ENCODE results near the gene SLAMF7.
"Not testable (repeated sequence)": the region's sequence is repeated elsewhere in the genome, so short reads cannot be mapped to it uniquely, and the experiment has no call there.

The SLAMF7 gene, protein sequence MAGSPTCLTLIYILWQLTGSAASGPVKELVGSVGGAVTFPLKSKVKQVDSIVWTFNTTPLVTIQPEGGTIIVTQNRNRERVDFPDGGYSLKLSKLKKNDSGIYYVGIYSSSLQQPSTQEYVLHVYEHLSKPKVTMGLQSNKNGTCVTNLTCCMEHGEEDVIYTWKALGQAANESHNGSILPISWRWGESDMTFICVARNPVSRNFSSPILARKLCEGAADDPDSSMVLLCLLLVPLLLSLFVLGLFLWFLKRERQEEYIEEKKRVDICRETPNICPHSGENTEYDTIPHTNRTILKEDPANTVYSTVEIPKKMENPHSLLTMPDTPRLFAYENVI

DNA sequence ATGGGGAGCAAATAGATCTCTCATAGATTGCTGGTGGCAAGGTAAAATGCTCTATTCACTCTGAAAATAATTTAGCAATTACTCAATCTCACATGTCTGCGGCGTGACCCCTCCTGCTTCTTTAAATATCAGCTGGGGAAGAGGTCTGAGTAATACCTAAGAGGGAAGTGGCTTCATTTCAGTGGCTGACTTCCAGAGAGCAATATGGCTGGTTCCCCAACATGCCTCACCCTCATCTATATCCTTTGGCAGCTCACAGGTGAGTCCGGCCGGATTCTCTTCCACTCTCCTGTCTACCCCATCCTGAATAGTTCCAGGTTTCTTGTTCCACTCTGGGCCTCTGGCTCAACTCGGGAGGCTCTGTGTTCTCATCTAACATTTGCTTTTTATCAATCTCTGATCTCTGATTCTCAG, at the start of gene SLAMF7:
SLAMF7 (plus strand) TSS at position 150 of the 414 bp plus-strand sequence; CDS start at position 205, 55 bp downstream.
- DNase-seq (ENCODE audit: low read depth in 2 of 2) = peak; percentile 46 to 49

DNA sequence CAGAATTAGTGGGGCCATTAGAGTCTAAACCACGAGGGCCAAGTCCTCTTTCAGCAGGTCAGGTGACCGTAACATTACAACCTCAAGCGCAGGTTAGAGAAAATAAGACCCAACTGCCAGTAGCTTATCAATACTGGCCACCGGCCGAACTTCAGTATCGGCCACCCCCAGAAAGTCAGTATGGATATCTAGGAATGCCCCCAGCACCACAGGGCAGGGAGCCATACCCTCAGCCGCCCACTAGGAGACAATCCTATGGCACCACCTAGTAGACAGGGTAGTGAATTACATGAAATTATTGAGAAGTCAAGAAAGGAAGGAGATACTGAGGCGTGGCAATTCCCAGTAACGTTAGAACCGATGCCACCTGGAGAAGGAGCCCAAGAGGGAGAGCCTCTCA, 46.7 kb upstream of the SLAMF7 start:
- not testable (repeated sequence) for DNase-seq (ENCODE audit: low read depth in 2 of 2)

DNA sequence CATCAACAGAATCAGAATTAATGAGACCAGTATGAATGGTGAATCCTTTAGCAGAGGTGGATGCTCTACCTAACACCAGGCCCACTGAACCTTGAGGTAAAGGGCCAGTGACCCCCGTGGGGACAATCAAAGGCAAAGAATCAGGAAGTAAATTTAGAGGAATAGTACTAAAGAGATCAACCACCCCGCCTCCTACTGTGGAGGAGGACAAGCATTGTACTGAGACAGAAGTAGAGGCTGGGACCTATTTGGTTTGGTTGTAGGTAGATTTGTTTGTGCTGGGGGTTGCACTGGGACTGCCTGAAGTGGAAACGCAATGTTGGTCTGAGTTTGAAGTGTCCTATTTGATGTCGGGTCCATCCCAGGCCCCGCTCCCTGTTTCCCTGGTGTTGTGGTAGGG, 36.9 kb upstream of the SLAMF7 start:
- DNase-seq (ENCODE audit: low read depth in 2 of 2) = no peak

DNA sequence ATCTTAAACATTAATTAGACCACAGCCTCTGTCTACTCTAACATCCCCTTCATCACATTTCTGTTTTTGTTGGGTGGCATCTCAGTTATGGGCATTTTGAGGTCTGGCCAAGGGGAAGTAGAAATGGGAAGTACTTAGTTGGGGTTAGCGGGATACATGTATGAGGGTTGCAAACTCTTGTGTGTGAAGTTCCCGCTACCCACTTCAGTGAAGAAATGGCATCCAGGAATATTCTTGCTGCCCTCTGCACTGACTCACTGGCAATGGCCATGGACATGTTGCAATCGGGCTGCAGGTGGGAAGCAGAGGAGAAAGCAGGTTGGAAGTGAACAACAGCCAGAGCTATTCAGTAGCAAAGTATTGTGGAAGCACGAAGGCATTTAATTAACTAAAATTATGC, 34.8 kb upstream of the SLAMF7 start:
- DNase-seq (ENCODE audit: low read depth in 2 of 2) = no peak

DNA sequence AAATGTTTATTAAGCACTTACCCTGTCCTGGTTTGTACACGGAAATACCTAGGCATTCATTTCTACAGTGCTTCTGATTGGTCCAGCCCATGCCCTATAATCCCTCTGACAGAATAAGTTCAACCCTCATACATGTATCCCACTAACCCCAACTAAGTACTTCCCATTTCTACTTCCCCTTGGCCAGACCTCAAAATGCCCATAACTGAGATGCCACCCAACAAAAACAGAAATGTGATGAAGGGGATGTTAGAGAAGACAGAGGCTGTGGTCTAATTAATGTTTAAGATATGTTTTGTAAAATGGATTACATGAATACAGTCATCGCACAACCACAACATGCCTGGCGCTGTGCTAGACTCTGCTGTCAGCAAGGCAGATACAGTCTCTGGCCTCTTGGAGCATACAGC, 33.8 kb upstream of the SLAMF7 start:
- DNase-seq (ENCODE audit: low read depth in 2 of 2) = not testable (repeated sequence)

DNA sequence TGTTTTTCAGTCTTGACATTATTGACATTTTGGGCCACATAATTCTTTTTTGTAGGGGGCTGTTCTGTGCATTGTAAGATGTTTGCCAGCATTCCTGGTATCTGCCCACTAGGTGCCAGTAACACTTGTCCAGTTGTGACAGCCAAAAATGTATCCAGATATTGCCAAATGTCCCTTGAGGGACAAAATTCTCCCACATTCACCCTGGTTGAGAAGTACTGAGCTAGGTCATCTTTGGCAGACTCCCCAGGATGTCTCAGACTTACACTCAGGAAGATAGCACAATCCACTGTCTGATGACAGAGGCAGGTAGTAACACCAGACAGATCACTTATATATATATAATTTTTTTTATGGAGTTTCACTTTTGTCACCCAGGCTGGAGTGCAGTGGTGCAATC, 33.3 kb upstream of the SLAMF7 start:
- DNase-seq (ENCODE audit: low read depth in 2 of 2) = no peak

DNA sequence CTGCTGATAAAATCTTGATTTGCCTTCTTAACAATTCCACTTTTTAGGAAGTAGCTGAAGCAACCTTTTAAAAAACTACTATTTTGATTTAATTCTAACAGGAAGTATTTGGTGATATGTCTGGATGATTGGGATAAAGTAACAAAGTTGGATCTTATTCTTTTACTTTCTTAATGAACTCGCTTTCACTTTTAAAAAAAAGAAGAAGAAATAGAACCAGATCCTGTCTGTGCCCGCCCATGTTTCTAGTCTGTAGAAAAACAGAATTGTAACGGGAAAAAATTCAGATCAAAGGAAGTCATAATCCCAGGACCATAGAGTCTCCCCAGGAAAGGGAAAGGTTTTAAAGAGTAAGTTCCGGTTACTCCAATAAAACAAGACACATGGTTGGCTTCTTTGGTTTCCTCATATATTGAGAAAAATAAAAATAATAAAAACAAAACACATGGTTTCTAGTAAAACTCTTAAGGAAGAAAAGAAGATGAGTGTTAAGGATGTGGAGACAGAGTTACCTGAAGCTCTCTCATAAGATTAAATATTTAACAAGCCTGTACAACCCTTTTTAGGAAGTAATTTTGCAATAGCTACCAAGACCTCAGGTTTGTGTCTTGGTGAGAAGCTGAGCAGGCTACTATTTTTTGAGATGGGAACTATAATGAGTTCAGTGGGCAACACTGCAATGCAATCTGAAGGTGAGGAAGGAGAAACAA, 32.4 kb upstream of the SLAMF7 start:
- DNase-seq (ENCODE audit: low read depth in 2 of 2) = no peak

DNA sequence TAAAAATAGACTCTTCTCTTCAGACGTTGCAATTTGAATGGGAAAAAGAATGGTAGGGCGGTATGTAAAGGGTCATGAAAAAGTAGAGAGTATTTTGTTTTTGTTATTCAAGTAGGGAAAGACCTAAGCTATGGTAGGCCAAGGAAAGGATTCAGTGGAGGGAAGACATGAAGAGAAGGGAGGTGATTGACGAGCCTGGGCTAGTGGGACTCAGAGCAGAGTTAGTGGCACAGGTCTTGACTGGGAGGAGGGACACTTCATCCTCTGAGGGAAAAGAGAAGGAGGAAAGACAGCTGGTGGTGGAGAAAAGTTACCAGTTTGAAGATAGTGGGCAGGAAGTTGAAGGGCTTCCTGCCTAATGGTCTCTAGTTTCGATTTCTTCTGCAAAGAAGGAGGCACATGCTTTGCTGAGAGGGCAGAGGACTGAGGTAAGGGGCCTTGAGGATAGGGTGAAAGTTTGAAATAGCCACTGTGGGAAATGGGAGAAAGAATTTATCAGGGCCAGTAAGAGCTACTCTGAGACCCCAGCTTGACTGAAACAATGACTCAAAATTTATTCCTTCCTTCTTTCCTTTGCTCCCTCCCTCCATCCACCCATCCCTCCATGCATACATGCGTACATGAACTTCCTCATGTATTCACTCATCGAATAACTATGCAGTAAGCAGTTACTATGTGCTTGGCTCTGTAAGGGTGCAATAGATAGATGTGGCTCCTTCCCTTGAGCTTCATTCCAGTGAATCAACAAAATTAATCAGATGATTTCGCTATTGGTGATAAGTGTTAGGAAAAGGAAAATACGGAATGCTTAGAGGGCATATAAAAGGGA, 31.6 kb upstream of the SLAMF7 start:
- no peak for DNase-seq (ENCODE audit: low read depth in 2 of 2)

DNA sequence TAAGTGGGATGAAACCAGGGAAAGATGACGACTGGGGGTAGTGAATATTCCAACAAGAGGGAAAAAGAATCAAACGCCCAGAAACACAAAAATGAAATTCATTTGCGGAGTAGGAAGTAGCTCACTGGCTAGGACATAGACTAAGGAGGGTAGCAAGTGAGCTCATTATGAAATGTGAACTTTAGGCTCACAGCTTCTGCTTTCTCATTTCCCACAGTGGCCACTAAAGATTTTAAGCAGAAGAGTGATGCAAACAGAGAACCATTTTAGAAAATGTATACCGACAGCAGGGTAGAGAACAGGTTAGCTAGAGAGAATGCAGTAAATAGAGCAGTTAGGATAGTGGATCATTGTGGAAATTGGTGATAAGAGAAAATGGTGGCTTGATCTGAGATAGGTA, 30.9 kb upstream of the SLAMF7 start:
- no peak for DNase-seq (ENCODE audit: low read depth in 2 of 2)

DNA sequence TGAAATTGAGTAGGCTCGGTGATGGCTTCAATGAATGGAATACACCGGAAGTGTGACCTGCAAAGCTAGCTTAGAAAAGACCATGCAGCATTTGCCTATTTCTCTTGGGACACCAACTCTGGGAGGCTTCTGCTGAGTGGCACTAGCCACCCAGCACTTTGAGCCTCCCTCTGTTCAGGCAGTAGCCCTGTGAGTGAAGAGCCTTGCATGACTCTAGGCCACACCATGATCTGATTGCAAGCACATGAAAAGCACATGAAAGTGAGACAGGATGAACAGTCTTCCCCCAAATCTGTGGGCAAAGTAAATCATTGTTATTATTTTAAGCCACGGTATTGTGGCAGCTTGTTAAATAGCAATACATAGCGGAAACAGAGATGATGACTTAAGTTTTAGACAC, 30.2 kb upstream of the SLAMF7 start:
- no peak for DNase-seq (ENCODE audit: low read depth in 2 of 2)

DNA sequence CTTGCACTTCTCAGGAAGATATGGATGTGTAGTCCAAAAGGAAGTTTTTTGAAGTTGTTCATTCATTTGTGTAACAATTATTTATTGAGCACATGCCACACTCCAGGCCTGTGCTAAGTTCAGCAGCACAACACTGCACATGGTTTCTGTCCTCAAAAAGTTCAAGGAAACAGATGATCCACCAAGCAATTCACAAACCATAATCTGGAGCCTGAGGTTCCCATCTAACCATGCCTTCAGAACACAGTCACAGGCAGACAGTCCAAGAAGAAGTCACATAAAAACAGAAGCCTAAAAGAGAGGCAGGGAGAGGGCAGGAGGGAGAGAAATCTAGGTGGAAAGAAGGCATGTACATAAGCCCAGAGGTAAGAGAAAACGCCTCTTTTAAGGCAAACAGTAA, 29.3 kb upstream of the SLAMF7 start:
- no peak for DNase-seq (ENCODE audit: low read depth in 2 of 2)

DNA sequence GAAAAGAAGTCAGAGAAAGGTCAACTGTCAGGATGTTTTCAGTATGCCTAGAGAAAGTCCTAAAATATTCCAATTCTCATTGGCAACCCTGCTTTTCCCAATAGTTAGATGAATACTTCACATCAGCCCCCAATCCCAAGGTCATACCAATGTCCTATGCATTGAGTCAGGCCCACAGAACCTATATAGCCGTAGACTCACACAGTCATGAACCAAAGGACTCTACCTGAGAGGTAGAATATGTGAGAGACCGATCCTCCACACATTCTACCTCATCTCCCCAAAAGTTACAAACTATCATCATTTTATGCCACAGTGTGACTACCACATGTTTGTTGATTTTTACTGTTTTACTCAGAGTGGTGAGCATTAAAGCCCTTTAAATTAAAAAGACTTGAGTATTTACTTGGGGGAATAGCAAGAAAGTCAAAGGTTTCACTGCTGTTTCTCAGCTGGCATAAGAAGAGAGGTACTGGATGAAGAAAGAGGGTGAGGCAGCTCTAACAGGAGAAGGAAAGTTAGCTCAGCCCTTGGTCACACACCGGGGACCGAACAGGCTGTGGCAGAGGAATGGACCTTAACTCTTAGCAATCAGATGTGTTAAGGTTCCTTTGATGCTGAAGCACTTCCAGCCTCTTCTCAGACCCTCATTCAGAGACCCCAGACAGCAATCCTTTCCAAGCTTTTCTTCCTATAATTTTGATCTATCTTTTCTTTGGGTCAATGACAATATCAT, 28.4 kb upstream of the SLAMF7 start:
- no peak for DNase-seq (ENCODE audit: low read depth in 2 of 2)

DNA sequence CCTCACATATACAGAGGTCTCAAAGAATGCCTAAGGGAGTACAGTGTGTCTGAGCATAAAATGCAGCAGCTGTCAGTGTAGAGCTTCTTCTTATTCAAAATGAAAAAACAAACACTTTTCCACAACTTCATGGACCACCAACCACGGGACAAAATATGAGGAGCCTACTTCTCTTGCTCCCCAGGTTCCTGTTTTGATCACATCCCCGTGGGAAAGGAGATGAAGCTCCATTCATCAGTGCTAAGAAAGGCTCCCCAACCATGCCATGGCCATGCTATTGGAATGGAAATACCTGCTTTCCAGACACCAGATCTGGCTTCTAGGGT, 27.8 kb upstream of the SLAMF7 start:
- no peak for DNase-seq (ENCODE audit: low read depth in 2 of 2)

DNA sequence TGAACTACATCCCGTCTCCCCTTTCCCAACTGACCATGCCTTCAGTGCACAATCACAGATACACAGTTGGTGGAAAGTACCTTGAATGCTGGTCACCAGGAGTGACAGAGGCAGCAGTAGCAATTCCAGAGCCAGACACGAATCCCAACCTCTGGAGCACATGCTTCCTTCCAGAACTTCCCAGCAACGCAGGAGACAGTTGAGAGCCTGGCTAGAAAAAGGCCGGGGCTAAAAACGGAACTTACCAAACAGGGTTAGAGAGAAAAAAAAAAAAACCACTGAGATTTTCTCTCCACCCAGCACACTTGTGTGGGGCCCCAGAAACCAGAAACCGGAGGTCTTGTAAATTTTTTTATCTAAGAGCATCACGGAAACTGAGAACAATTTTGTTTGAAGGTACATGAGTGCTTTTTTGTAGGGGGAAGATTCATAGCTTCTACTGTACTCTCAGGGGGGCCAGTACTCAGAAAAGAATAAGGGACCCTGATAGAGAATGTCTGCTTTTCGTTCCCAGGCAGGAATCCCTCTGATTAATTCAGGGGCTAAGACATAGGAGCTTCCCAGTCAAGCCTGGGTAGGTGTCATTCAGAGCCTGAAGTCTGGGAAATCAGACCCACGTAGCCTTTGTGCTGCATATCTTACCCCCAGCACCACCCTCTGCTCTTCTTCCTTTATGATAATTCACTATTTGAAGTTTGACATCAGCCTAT, 27.3 kb upstream of the SLAMF7 start, which contains the start of gene CD48:
CD48 (minus strand) TSS at position 221 of the 710 bp plus-strand sequence; CDS start at position 162, 59 bp downstream.
- peak; percentile 43 to 49 for DNase-seq (ENCODE audit: low read depth in 2 of 2)

DNA sequence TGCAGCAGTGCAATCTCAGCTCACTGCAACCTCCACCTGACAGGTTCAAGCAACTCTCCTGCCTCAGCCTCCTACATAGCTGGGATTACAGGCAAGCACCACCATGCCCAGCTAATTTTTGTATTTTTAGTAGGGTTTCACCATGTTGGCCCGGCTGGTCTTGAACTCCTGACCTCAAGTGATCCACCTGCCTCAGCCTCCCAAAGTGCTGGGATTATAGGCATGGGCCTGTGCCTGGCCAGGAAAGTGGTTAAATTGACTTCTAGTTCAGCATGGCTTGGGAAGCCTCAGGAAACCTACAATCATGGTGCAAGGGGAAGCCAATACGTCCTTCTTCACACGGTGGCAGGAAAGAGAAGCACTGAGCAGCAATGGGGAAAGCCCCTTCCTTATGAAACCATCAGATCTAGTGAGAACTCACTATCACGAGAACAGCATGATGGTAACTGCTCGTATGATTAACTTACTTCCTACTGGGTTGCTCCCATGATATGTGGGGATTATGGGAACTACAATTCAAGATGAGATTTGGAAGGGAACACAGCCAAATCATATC, 26.4 kb upstream of the SLAMF7 start:
- not testable (repeated sequence) for DNase-seq (ENCODE audit: low read depth in 2 of 2)

DNA sequence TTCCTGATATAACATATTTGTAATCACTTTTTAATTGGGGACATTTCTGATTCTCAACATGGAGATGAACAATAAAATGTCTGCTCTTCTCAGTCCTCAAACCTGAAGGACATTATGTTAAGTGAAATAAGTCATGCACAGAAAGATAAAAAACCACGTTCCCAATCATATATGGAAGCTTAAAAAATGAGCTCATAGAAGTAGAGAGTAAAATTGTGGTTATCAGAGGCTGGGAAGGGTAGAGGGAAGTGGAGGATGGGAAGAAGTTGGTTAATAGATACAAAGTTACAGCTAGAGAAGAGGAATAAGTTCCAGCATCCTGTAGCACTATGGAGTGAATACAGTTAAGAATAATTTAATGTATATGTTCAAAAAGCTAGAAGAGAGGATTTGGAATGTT, 25.9 kb upstream of the SLAMF7 start:
- no peak for DNase-seq (ENCODE audit: low read depth in 2 of 2)

DNA sequence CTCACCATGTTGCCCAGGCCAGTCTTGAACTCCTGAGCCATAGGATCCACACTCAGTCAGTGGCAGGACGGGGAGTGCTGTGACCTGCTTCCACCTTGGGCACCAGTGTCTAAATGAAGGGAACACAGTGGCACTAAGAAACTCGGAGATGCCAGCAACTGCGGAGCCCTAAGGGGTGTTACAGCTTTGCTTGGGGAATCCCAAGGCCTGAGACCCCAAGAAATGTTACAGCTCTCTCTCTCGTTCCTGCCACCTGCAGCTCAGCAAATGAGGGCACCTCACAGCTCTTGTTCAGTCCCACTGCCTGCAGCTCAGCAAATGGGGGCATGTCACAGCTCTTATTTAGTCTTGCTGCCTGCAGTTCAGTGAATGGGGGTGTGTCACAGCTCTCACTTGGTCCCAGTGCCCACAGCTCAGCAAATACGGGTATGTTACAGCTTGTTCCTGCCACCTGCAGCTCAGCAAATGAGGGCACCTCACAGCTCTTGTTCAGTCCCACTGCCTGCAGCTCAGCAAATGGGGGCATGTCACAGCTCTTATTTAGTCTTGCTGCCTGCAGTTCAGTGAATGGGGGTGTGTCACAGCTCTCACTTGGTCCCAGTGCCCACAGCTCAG, 24.9 kb upstream of the SLAMF7 start:
- DNase-seq (ENCODE audit: low read depth in 2 of 2) = not testable (repeated sequence)

DNA sequence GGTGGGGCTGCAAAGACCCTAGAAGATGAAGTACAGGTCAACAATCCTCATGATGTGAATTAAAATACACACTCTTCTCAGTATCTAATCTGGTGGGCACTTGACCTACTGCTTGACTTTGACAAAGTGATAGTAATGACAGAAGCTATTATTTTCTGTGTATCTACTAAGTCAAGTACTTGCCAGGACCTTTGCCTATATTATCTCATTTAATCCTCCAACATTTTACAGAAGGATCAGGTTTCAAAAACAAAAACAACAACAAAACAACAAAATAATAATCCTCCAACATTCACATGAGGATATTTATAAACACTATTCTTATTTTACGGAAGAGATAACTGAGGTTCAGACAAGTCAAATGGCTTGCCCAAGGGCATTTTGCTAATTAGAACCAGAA, 23.0 kb upstream of the SLAMF7 start:
- no peak for DNase-seq (ENCODE audit: low read depth in 2 of 2)

DNA sequence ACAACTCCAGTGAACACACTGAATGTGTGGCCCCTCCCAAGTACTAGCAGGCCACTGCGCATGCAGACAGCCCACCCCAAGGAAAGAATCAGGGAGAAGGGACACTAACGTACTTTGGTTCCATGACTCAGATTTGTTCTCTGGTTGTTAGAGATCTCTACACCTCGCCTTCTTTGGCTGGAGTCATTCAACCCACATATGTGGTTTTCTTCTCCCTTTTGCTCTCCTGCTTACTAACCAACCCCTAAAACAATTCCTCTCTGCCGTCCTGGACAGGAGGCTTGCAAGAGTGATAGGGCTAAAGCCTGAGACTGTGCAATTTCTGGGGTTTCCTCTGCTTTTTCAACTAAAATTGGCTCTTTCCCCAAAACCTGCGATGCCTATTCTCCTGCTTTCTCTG, 21.7 kb upstream of the SLAMF7 start:
- DNase-seq (ENCODE audit: low read depth in 2 of 2) = no peak

DNA sequence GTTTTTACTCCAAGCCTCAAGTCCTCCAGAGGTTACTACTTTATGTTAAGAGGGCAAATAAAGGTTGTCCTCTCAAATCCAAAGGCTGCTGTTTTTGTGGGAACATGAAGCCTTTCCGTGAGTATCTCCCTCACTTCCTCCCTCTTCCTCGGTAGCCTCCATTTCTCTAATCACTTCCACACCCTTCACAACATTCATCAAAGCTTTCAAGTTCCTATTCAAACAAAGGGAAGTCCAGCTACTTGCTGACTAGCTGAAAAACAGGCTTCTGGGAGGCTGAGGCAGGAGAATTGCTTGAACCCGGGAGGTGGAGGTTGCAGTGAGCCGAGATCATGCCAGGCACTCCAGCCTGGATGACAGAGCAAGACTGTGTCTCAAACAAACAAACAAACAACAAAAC, 20.8 kb upstream of the SLAMF7 start:
- DNase-seq (ENCODE audit: low read depth in 2 of 2) = no peak
